Sigmoid colon (tissue), 4 donors: ENCODE results near the gene NECTIN2.

ENCODE experiments used
- CTCF ChIP-seq, 4 experiments: fragments of 450-650 bp in 3 of 4; fragments of 200-600 bp in 1 of 4; IDR thresholded peaks; one replicate each; pipeline ENCODE4 v1.5.1; 2016 to 2019; ENCODE audit warnings: antibody characterized with exemption in 4 of 4, mild to moderate bottlenecking in 3 of 4, moderate library complexity in 2 of 4
- EP300 ChIP-seq, 4 donors: sonication (generic); formaldehyde crosslinking; IDR thresholded peaks; one replicate each; pipeline ENCODE4 v1.6.1; 2017; ENCODE audit warnings: antibody characterized with exemption in 4 of 4
- POLR2A ChIP-seq, 2 donors: fragments of 450-650 bp; IDR thresholded peaks; one replicate each; pipeline ENCODE4 v1.6.1; 2016; ENCODE audit warnings: antibody characterized with exemption in 2 of 2, mild to moderate bottlenecking in 2 of 2, moderate library complexity in 2 of 2

GRCh38 chr19:44897835-44898234 is 51.7 kb downstream of the NECTIN2 start:
- no peak for TF ChIP-seq CTCF (IDR thresholded peaks at IDR 0.05)
- no peak for TF ChIP-seq POLR2A (IDR thresholded peaks at IDR 0.05)
- TF ChIP-seq EP300 (IDR thresholded peaks at IDR 0.05): no peak
